GM12865 (cell line): ENCODE data around the gene SLC4A3.

ENCODE experiments used
- DNase-seq: peaks from one replicate; pipeline ENCODE4 v3.0.0; 2010; ENCODE audit warnings: low read depth
- H3K4me3 ChIP-seq: 2 replicates; pipeline ENCODE4 v1.5.1; 2011; ENCODE audit warnings: mild to moderate bottlenecking, low read depth, low read length, control low read depth
- CTCF ChIP-seq: IDR thresholded peaks from 2 replicates; pipeline ENCODE4 v1.5.1; 2011; ENCODE audit warnings: low read length, control low read depth, low read depth, inconsistent platforms; ENCODE audit not compliant: insufficient read depth; ENCODE audit errors: missing control alignments

Gene SLC4A3

GRCh38 chr2:219687882-219688559 is 60.6 kb downstream of the SLC4A3 start:
- H3K4me3 ChIP-seq = no peak overlapping the region
- DNase-seq = peak; percentile 17

GRCh38 chr2:219688560-219689445 is 61.4 kb downstream of the SLC4A3 start:
- TF ChIP-seq CTCF = no peak
- no peak overlapping the region for H3K4me3 ChIP-seq

More at GRCh38 chr2:219687882-219688559, 60.6 kb downstream of the SLC4A3 start:
- TF ChIP-seq CTCF = no peak

GRCh38 chr2:219689676-219690628 is 62.5 kb downstream of the SLC4A3 start:
- peak; percentile 76 for DNase-seq
- H3K4me3 ChIP-seq = no peak overlapping the region
- peak; percentile 73 for TF ChIP-seq CTCF

More at GRCh38 chr2:219688560-219689445, 61.4 kb downstream of the SLC4A3 start:
- no peak for DNase-seq

GRCh38 chr2:219691571-219691970 is 64.1 kb downstream of the SLC4A3 start:
- no peak overlapping the region for H3K4me3 ChIP-seq
- DNase-seq = no peak
- TF ChIP-seq CTCF = no peak
